Hepatocyte (in vitro differentiated cells): ENCODE measurements around the gene LRBA. TPM values are rescaled to one million over a fixed set of nuclear protein-coding genes. Genes with fewer than 3 reads are reported as not detected.

Experiments used
- DNase-seq: peaks from one replicate; pipeline ENCODE4 v3.0.0-alpha.2; 2016; ENCODE audit warnings: low spot score
- H2AFZ ChIP-seq: fragments of 200-600 bp; sonication (generic); 2 replicates; pipeline ENCODE4 v1.6.0; 2016; ENCODE audit warnings: antibody characterized with exemption, mild to moderate bottlenecking
- H3K27ac ChIP-seq: fragments of 200-600 bp; sonication (generic); 2 replicates; pipeline ENCODE4 v1.5.1; 2016; ENCODE audit warnings: mild to moderate bottlenecking
- H3K27me3 ChIP-seq: fragments of 200-600 bp; sonication (generic); 2 replicates; pipeline ENCODE4 v1.6.1; 2016
- H3K36me3 ChIP-seq: fragments of 200-600 bp; sonication (generic); replicated peaks from 2 replicates; pipeline ENCODE4 v1.5.1; 2016; ENCODE audit warnings: low read depth; ENCODE audit not compliant: insufficient read depth
- H3K4me1 ChIP-seq: fragments of 200-600 bp; sonication (generic); 2 replicates; pipeline ENCODE4 v1.5.1; 2016; ENCODE audit warnings: mild to moderate bottlenecking, moderate library complexity; ENCODE audit not compliant: insufficient read depth
- H3K4me2 ChIP-seq: fragments of 200-600 bp; sonication (generic); 2 replicates; pipeline ENCODE4 v1.6.0; 2016
- H3K4me3 ChIP-seq: fragments of 200-600 bp; sonication (generic); 2 replicates; pipeline ENCODE4 v1.5.1; 2016; ENCODE audit warnings: mild to moderate bottlenecking
- H3K79me2 ChIP-seq: fragments of 200-600 bp; sonication (generic); 2 replicates; pipeline ENCODE4 v1.6.0; 2017; ENCODE audit warnings: mild to moderate bottlenecking
- H3K9me2 ChIP-seq: fragments of 200-600 bp; sonication (generic); replicated peaks from 2 replicates; pipeline ENCODE4 v1.6.0; 2017; ENCODE audit warnings: mild to moderate bottlenecking; ENCODE audit not compliant: insufficient read depth
- H3K9me3 ChIP-seq: fragments of 200-600 bp; sonication (generic); 2 replicates; pipeline ENCODE4 v1.5.1; 2016; ENCODE audit warnings: low read depth, mild to moderate bottlenecking
- H4K20me1 ChIP-seq: fragments of 200-600 bp; sonication (generic); 2 replicates; pipeline ENCODE4 v1.6.0; 2016; ENCODE audit warnings: mild to moderate bottlenecking; ENCODE audit not compliant: insufficient read depth, poor library complexity, severe bottlenecking
- CTCF ChIP-seq: fragments of 200-600 bp; sonication (generic); IDR thresholded peaks from 2 replicates; pipeline ENCODE4 v1.5.1; 2016; ENCODE audit warnings: antibody characterized with exemption, mild to moderate bottlenecking; ENCODE audit not compliant: poor library complexity
- EZH2 ChIP-seq: fragments of 200-600 bp; sonication (generic); IDR thresholded peaks from 2 replicates; pipeline ENCODE4 v1.6.1; 2016; ENCODE audit warnings: antibody characterized with exemption, mild to moderate bottlenecking, borderline replicate concordance
- EZH2phosphoT487 ChIP-seq: fragments of 200-600 bp; sonication (generic); IDR thresholded peaks from one replicate; pipeline ENCODE4 v1.6.1; 2018; ENCODE audit warnings: antibody characterized with exemption, mild to moderate bottlenecking, low read depth, moderate library complexity; ENCODE audit not compliant: unreplicated experiment, severe bottlenecking
- WGBS: methylation state at CpG from one replicate; pipeline ENCODE4 v1.1.6; 2016; ENCODE audit warnings: low lambda C conversion rate; ENCODE audit errors: missing lambda C conversion rate; 5-methylcytosine and 5-hydroxymethylcytosine counted together
- polyA plus RNA-seq: library from polyadenylated mRNA; unstranded; fragments of >200 nt; fragmentation: Nextera tagmentation; extraction: Ambion mirVana; gene quantifications from 2 replicates; pipeline ENCODE4 v1.2.1, GENCODE V29; 2016
- total RNA-seq: library from RNA; depleted of rRNA; stranded (reverse); fragments of >200 nt; gene quantifications from 2 replicates; pipeline ENCODE4 v1.2.3, GENCODE V29; 2014

The LRBA gene
- total and polyA plus RNA-seq, 2 experiments from 2014 or later, result 14.1 to 69.4 TPM

- no peak overlapping the region for H3K4me2 ChIP-seq
- DNase-seq, result peak; percentile 68
- no peaks in the 10 kb centered on the region for H3K27me3 ChIP-seq
- H3K9me3 ChIP-seq, result no peaks in the 10 kb centered on the region
- no peaks in the 10 kb centered on the region for H3K9me2 ChIP-seq
- TF ChIP-seq EZH2 (no peak), CTCF (peak; percentile 76)
- H3K4me3 ChIP-seq, result no peak overlapping the region
- H3K27ac ChIP-seq, result no peak overlapping the region
- H3K79me2 ChIP-seq, result no peaks in the 10 kb centered on the region
- no peaks in the 10 kb centered on the region for H4K20me1 ChIP-seq
- 94% methylated on average over 1 of the region's 1 CpG for WGBS
- H2AFZ ChIP-seq, result no peak overlapping the region
- H3K36me3 ChIP-seq, result no peaks in the 10 kb centered on the region
- no peaks in the 10 kb centered on the region for H3K4me1 ChIP-seq
Observed at GRCh38 chr4:150297861-150298474, 717.1 kb downstream of the LRBA start.

GRCh38 chr4:150289881-150290280 lies 725.2 kb downstream of the LRBA start:
- Histone ChIP-seq H3K27me3 (no peaks in the 10 kb centered on the region), H3K4me3 (no peak overlapping the region), H3K4me1 (no peaks in the 10 kb centered on the region), H3K79me2 (no peaks in the 10 kb centered on the region), H3K27ac (no peak overlapping the region), H3K4me2 (no peak overlapping the region), H3K9me3 (no peaks in the 10 kb centered on the region), H4K20me1 (no peaks in the 10 kb centered on the region), H2AFZ (no peak overlapping the region), H3K9me2 (no peaks in the 10 kb centered on the region), H3K36me3 (no peaks in the 10 kb centered on the region)
- DNase-seq, result no peak
- TF ChIP-seq EZH2phosphoT487 (no peak), CTCF (no peak), EZH2 (no peak)
- WGBS, result 57% methylated on average over 3 of the region's 3 CpGs

- no peak overlapping the region for H3K4me2 ChIP-seq
- no peaks in the 10 kb centered on the region for H3K79me2 ChIP-seq
- no peaks in the 10 kb centered on the region for H3K4me1 ChIP-seq
- H3K27me3 ChIP-seq, result no peaks in the 10 kb centered on the region
- DNase-seq, result no peak
- H2AFZ ChIP-seq, result no peak overlapping the region
- no peak for TF ChIP-seq CTCF
- no peak for TF ChIP-seq EZH2phosphoT487
- H3K36me3 ChIP-seq, result no peaks in the 10 kb centered on the region
- no peaks in the 10 kb centered on the region for H3K9me3 ChIP-seq
- no peak overlapping the region for H3K27ac ChIP-seq
- no peaks in the 10 kb centered on the region for H3K9me2 ChIP-seq
- H4K20me1 ChIP-seq, result no peaks in the 10 kb centered on the region
- H3K4me3 ChIP-seq, result no peak overlapping the region
- WGBS, result 73% methylated on average over 2 of the region's 2 CpGs
Observed at GRCh38 chr4:150289198-150289597, 725.9 kb downstream of the LRBA start.

- H3K27me3 ChIP-seq, result no peaks in the 10 kb centered on the region
- H3K9me3 ChIP-seq, result no peaks in the 10 kb centered on the region
- 91% methylated on average over 6 of the region's 6 CpGs for WGBS
- no peaks in the 10 kb centered on the region for H3K9me2 ChIP-seq
- H3K4me3 ChIP-seq, result no peak overlapping the region
- no peak overlapping the region for H3K27ac ChIP-seq
- H3K36me3 ChIP-seq, result no peaks in the 10 kb centered on the region
- no peak for TF ChIP-seq EZH2phosphoT487
- no peak for TF ChIP-seq EZH2
- no peak for TF ChIP-seq CTCF
- H3K4me2 ChIP-seq, result no peak overlapping the region
- DNase-seq, result no peak
- H3K4me1 ChIP-seq, result no peaks in the 10 kb centered on the region
- no peaks in the 10 kb centered on the region for H4K20me1 ChIP-seq
- H2AFZ ChIP-seq, result no peak overlapping the region
- H3K79me2 ChIP-seq, result no peaks in the 10 kb centered on the region
Observed at GRCh38 chr4:150286656-150287055, 728.4 kb downstream of the LRBA start.
